Measurements from ENCODE around the gene OSBP2.

OSBP2 gene

DNA sequence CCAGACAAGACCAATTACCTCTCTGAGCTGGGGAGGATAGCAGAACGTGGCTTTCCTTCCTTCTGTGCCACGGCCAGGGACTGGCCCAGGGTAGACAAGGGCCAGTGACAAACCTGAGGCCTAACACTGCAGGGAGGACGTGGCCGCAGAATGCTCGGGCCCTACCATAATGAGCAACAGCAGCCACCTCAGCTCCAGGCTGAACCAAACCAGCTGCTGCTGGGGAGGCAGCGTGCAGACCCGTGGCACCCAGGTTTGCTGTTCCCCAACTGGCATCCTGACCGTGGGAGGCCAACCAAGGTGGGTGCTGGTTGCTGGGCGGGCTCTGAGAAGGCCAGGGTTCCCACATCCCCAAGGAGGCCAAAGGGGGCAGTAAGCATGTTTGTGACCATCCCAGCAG, 190.9 kb downstream of the OSBP2 start:
- H3K4me3 ChIP-seq (replicated peaks; ENCODE audit: low read depth, low read length): no peak overlapping the region
- no peak for TF ChIP-seq CTCF (IDR thresholded peaks at IDR 0.05; ENCODE audit: low read depth, low read length, missing control alignments)
- no peak for DNase-seq (ENCODE audit: extremely low read depth, low read depth)

DNA sequence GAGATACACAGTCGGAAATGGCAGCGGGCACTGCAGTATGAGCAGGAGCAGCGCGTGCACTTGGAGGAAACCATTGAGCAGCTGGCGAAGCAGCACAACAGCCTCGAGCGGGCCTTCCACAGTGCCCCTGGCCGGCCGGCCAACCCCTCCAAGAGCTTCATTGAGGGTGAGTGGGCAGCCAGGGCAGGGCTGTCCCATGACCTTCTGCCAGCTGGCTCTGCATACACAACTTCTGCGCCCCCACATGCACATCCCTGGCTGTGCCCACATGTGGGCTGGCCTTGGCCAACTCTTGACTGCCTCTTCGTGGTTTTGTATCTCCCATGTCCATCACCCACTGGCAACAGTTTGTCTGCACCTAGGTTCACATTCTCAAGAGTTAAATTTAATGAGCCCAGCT, 192.8 kb downstream of the OSBP2 start:
- TF ChIP-seq CTCF (IDR thresholded peaks at IDR 0.05; ENCODE audit: low read depth, low read length, missing control alignments): no peak
- no peak overlapping the region for H3K4me3 ChIP-seq (replicated peaks; ENCODE audit: low read depth, low read length)
- no peak for DNase-seq (ENCODE audit: extremely low read depth, low read depth)

DNA sequence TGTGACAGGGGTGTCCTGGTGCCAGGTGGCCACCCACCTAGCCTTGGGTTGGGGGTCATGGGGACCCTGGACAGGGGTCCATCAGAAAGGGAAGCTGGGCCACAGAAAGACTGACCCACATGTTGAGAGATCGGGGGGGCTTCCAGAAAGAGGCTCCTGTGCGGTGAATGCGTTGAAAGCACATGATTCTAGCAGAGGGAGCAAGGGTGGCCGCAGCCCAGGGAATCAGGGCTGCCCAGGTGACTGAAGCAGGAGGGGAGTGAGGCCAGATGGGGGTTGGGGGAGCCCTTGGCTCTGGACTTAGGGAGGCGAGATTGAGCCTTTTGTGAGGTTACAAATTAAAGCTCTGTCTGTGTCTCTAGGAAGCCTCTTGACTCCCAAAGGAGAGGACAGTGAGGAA, 193.2 kb downstream of the OSBP2 start:
- TF ChIP-seq CTCF (IDR thresholded peaks at IDR 0.05; ENCODE audit: low read depth, low read length, missing control alignments): no peak
- DNase-seq (ENCODE audit: extremely low read depth, low read depth): no peak
- no peak overlapping the region for H3K4me3 ChIP-seq (replicated peaks; ENCODE audit: low read depth, low read length)

GRCh38 chr22:30889268-30889995, 194.8 kb downstream of the OSBP2 start:
- no peak overlapping the region for H3K4me3 ChIP-seq (replicated peaks; ENCODE audit: low read depth, low read length)
- TF ChIP-seq CTCF (IDR thresholded peaks at IDR 0.05; ENCODE audit: low read depth, low read length, missing control alignments): no peak
- DNase-seq (ENCODE audit: extremely low read depth, low read depth): no peak

DNA sequence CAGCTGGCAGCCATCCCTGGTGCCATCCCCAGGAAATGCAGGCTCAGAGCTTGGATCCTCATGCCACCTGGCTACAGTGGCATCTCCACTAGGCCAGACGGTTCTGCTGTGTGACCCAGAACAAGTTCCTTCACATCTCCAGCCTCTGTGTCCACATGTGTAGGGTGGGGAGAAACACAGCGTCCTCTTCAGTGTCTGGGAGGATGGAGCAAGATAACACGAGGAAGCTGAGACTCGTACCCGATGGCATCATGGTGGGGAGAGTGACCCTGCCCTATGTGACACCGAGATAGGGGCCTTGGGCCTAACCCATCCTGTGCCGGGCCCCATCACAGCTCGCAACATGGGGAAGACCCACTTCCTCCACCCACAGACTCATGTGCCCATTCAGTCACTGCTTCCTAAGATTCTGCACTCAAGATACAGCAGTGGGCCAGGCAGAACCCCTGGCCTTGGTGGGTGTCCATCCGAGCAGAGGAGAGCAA, 195.4 kb downstream of the OSBP2 start:
- no peak overlapping the region for H3K4me3 ChIP-seq (replicated peaks; ENCODE audit: low read depth, low read length)
- no peak for TF ChIP-seq CTCF (IDR thresholded peaks at IDR 0.05; ENCODE audit: low read depth, low read length, missing control alignments)
- no peak for DNase-seq (ENCODE audit: extremely low read depth, low read depth)

GRCh38 chr22:30890686-30891442, 196.2 kb downstream of the OSBP2 start:
- TF ChIP-seq CTCF (IDR thresholded peaks at IDR 0.05; ENCODE audit: low read depth, low read length, missing control alignments): peak; percentile 70
- DNase-seq (ENCODE audit: extremely low read depth, low read depth): peak; percentile 6
- no peak overlapping the region for H3K4me3 ChIP-seq (replicated peaks; ENCODE audit: low read depth, low read length)

All from HFF-Myc (cell line).